Measurements from ENCODE around the gene NBPF8. TPM values are rescaled to one million over a fixed set of nuclear protein-coding genes. Genes with fewer than 3 reads are reported as not detected.
A peak's percentile ranks its signal among the peaks of the same experiment; 100 is the strongest.
"Not testable (repeated sequence)": the region's sequence is repeated elsewhere in the genome, so short reads cannot be mapped to it uniquely, and the experiment has no call there.

The NBPF8 gene
- 10 to 100 TPM in 1 of 2 donors, 1 to 10 TPM in 1; 8.4 to 17.2 TPM for total RNA-seq
- polyA plus RNA-seq, result 1 to 10 TPM; 6.2 to 9.9 TPM
- long read RNA-seq, donor 1, result 0 reads
- long read RNA-seq, donor 2, result 0 reads
- long read RNA-seq, donor 3, result 0 reads
- long read RNA-seq, donor 4, result 0 reads
- long read RNA-seq, donor 5, result 0 reads

GRCh38 chr1:120414911-120415480 is at the start of gene NBPF8:
Gene NBPF8, plus strand, starts transcription at chr1:120415035. Its CDS starts 21,488 bp downstream, at chr1:120436523.
- not testable (repeated sequence) for H3K36me3 ChIP-seq (ENCODE audit: control insufficient read depth in 4 of 4, insufficient read depth in 4 of 4, low read length in 4 of 4); H3K27me3 ChIP-seq (ENCODE audit: control insufficient read depth in 3 of 3, insufficient read depth in 3 of 3, low read length in 2 of 3); H3K9me3 ChIP-seq (ENCODE audit: control insufficient read depth in 4 of 4, insufficient read depth in 3 of 4, low read length in 3 of 4); H3K4me1 ChIP-seq (ENCODE audit: control insufficient read depth in 5 of 5, insufficient read depth in 5 of 5, low read length in 5 of 5)
- DNase-seq, result peak; percentile 69 to 71 (median 70)
- Histone ChIP-seq H3K27ac (ENCODE audit: low read depth in 1 of 2, low read length in 1 of 2) (peak within 1 kb of the TSS in 1 of 2 donors; percentile 29), H3K9ac (ENCODE audit: insufficient read depth in 1 of 2, low read length in 2 of 2) (peak within 1 kb of the TSS in 1 of 2 donors; percentile 49), H3K4me3 (peak within 1 kb of the TSS; percentile 39)
- ATAC-seq (ENCODE audit: insufficient read depth, low FRiP score), result peak; percentile 95
- WGBS, 2 donors, result 0 to 1% methylated on average over 29 to 46 of the region's 64 CpGs

GRCh38 chr1:120367709-120368108 is 47.1 kb upstream of the NBPF8 start:
- 93 to 98% methylated on average over 5 to 6 of the region's 6 CpGs for WGBS, 2 donors
- not testable (repeated sequence) for ATAC-seq (ENCODE audit: insufficient read depth, low FRiP score); H3K4me3 ChIP-seq; H3K27me3 ChIP-seq (ENCODE audit: control insufficient read depth in 3 of 3, insufficient read depth in 3 of 3, low read length in 2 of 3); H3K9me3 ChIP-seq (ENCODE audit: control insufficient read depth in 4 of 4, insufficient read depth in 3 of 4, low read length in 3 of 4); H3K9ac ChIP-seq (ENCODE audit: insufficient read depth in 1 of 2, low read length in 2 of 2); H3K27ac ChIP-seq (ENCODE audit: low read depth in 1 of 2, low read length in 1 of 2); DNase-seq; H3K4me1 ChIP-seq (ENCODE audit: control insufficient read depth in 5 of 5, insufficient read depth in 5 of 5, low read length in 5 of 5); H3K36me3 ChIP-seq (ENCODE audit: control insufficient read depth in 4 of 4, insufficient read depth in 4 of 4, low read length in 4 of 4)

- not testable (repeated sequence) for ATAC-seq (ENCODE audit: insufficient read depth, low FRiP score); H3K27ac ChIP-seq (ENCODE audit: low read depth in 1 of 2, low read length in 1 of 2); H3K36me3 ChIP-seq (ENCODE audit: control insufficient read depth in 4 of 4, insufficient read depth in 4 of 4, low read length in 4 of 4); DNase-seq; H3K9me3 ChIP-seq (ENCODE audit: control insufficient read depth in 4 of 4, insufficient read depth in 3 of 4, low read length in 3 of 4); H3K27me3 ChIP-seq (ENCODE audit: control insufficient read depth in 3 of 3, insufficient read depth in 3 of 3, low read length in 2 of 3); H3K4me1 ChIP-seq (ENCODE audit: control insufficient read depth in 5 of 5, insufficient read depth in 5 of 5, low read length in 5 of 5); H3K9ac ChIP-seq (ENCODE audit: insufficient read depth in 1 of 2, low read length in 2 of 2); H3K4me3 ChIP-seq
- 92 to 99% methylated on average over 5 of the region's 5 CpGs for WGBS, 2 donors
These were observed 28.2 kb upstream of the NBPF8 start for GRCh38 chr1:120386651-120387050.

- not testable (repeated sequence) for H3K4me3 ChIP-seq; H3K36me3 ChIP-seq (ENCODE audit: control insufficient read depth in 4 of 4, insufficient read depth in 4 of 4, low read length in 4 of 4); ATAC-seq (ENCODE audit: insufficient read depth, low FRiP score); H3K9ac ChIP-seq (ENCODE audit: insufficient read depth in 1 of 2, low read length in 2 of 2); H3K27ac ChIP-seq (ENCODE audit: low read depth in 1 of 2, low read length in 1 of 2); H3K27me3 ChIP-seq (ENCODE audit: control insufficient read depth in 3 of 3, insufficient read depth in 3 of 3, low read length in 2 of 3); H3K4me1 ChIP-seq (ENCODE audit: control insufficient read depth in 5 of 5, insufficient read depth in 5 of 5, low read length in 5 of 5); H3K9me3 ChIP-seq (ENCODE audit: control insufficient read depth in 4 of 4, insufficient read depth in 3 of 4, low read length in 3 of 4)
- DNase-seq, result peak; percentile 20 to 64 (median 62)
- 17 to 29% methylated on average over 13 to 17 of the region's 29 CpGs for WGBS, 2 donors
These were observed 26.2 kb upstream of the NBPF8 start for GRCh38 chr1:120388597-120389126.

- not testable (repeated sequence) for H3K36me3 ChIP-seq (ENCODE audit: control insufficient read depth in 4 of 4, insufficient read depth in 4 of 4, low read length in 4 of 4); ATAC-seq (ENCODE audit: insufficient read depth, low FRiP score); H3K4me3 ChIP-seq; H3K9ac ChIP-seq (ENCODE audit: insufficient read depth in 1 of 2, low read length in 2 of 2); H3K27ac ChIP-seq (ENCODE audit: low read depth in 1 of 2, low read length in 1 of 2); H3K27me3 ChIP-seq (ENCODE audit: control insufficient read depth in 3 of 3, insufficient read depth in 3 of 3, low read length in 2 of 3); DNase-seq; H3K4me1 ChIP-seq (ENCODE audit: control insufficient read depth in 5 of 5, insufficient read depth in 5 of 5, low read length in 5 of 5); H3K9me3 ChIP-seq (ENCODE audit: control insufficient read depth in 4 of 4, insufficient read depth in 3 of 4, low read length in 3 of 4)
- 74 to 79% methylated on average over 4 of the region's 4 CpGs for WGBS, 2 donors
These were observed 23.5 kb upstream of the NBPF8 start for GRCh38 chr1:120391365-120391764.

GRCh38 chr1:120393316-120394232 is 21.3 kb upstream of the NBPF8 start:
- 39 to 56% methylated on average over 4 to 6 of the region's 13 CpGs for WGBS, 2 donors
- H3K9me3 ChIP-seq (ENCODE audit: control insufficient read depth in 4 of 4, insufficient read depth in 3 of 4, low read length in 3 of 4); H3K27me3 ChIP-seq (ENCODE audit: control insufficient read depth in 3 of 3, insufficient read depth in 3 of 3, low read length in 2 of 3); H3K36me3 ChIP-seq (ENCODE audit: control insufficient read depth in 4 of 4, insufficient read depth in 4 of 4, low read length in 4 of 4); H3K9ac ChIP-seq (ENCODE audit: insufficient read depth in 1 of 2, low read length in 2 of 2); H3K4me1 ChIP-seq (ENCODE audit: control insufficient read depth in 5 of 5, insufficient read depth in 5 of 5, low read length in 5 of 5); ATAC-seq (ENCODE audit: insufficient read depth, low FRiP score); H3K27ac ChIP-seq (ENCODE audit: low read depth in 1 of 2, low read length in 1 of 2); H3K4me3 ChIP-seq: not testable (repeated sequence)
- peak in 2 of 3 donors; percentile 0 to 1 for DNase-seq

GRCh38 chr1:120405348-120405747 is 9.5 kb upstream of the NBPF8 start:
- H3K9ac ChIP-seq (ENCODE audit: insufficient read depth in 1 of 2, low read length in 2 of 2); H3K36me3 ChIP-seq (ENCODE audit: control insufficient read depth in 4 of 4, insufficient read depth in 4 of 4, low read length in 4 of 4); H3K9me3 ChIP-seq (ENCODE audit: control insufficient read depth in 4 of 4, insufficient read depth in 3 of 4, low read length in 3 of 4); H3K27ac ChIP-seq (ENCODE audit: low read depth in 1 of 2, low read length in 1 of 2); DNase-seq; H3K4me1 ChIP-seq (ENCODE audit: control insufficient read depth in 5 of 5, insufficient read depth in 5 of 5, low read length in 5 of 5); ATAC-seq (ENCODE audit: insufficient read depth, low FRiP score); H3K4me3 ChIP-seq; H3K27me3 ChIP-seq (ENCODE audit: control insufficient read depth in 3 of 3, insufficient read depth in 3 of 3, low read length in 2 of 3): not testable (repeated sequence)
- WGBS, 2 donors, result no CpG with 5 or more reads among the region's 1 CpG

GRCh38 chr1:120414451-120414850 is 384 bp upstream of the NBPF8 start:
- not testable (repeated sequence) for H3K36me3 ChIP-seq (ENCODE audit: control insufficient read depth in 4 of 4, insufficient read depth in 4 of 4, low read length in 4 of 4); H3K27ac ChIP-seq (ENCODE audit: low read depth in 1 of 2, low read length in 1 of 2); ATAC-seq (ENCODE audit: insufficient read depth, low FRiP score); H3K4me1 ChIP-seq (ENCODE audit: control insufficient read depth in 5 of 5, insufficient read depth in 5 of 5, low read length in 5 of 5); H3K9ac ChIP-seq (ENCODE audit: insufficient read depth in 1 of 2, low read length in 2 of 2); H3K9me3 ChIP-seq (ENCODE audit: control insufficient read depth in 4 of 4, insufficient read depth in 3 of 4, low read length in 3 of 4); H3K4me3 ChIP-seq; H3K27me3 ChIP-seq (ENCODE audit: control insufficient read depth in 3 of 3, insufficient read depth in 3 of 3, low read length in 2 of 3)
- peak in 2 of 3 donors; percentile 0 to 1 for DNase-seq
- 9% methylated on average over 6 to 8 of the region's 16 CpGs for WGBS, 2 donors
